ENCODE results near the gene ADAM15. TPM values are rescaled to one million over a fixed set of nuclear protein-coding genes. Genes with fewer than 3 reads are reported as not detected.
A peak's percentile ranks its signal among the peaks of the same experiment; 100 is the strongest.

ADAM15 gene
- total RNA-seq, 1 donor from 2014 or later: 46.0 TPM

DNA sequence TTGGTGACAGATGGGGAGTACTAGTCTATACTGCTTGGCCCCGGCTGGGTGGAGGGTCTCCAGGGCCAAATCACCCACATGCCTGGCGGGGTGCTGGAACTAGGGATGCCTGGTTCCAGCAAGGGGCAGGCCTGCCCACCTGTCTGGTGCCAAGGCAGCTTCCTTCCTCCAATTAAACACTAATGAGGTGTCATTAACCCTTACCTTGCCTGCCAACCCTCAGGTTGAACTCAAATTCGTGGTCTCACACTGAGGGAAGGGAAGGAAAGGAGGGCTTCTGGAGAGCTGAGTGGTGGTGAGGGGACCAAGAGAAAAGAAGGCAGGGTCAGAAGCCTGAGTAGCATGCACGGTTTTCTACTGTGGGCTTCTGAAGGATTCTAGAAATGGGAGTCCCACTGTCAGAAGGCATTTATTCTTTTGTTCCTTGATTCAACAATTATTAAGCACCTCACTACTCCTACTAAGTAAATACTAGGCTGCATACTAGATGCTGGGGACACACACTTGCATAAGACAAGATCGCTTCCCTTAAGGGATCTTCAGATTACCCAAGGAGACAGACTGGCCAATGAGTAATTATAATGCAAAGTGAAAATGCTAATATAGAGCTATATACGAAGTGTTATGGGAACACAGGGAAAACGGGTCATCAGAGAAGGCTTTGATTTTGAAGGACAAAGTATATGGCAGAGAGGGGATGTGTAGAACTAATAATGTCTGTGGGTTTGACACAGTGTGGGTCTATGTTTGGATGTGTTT is 21.6 kb downstream of the ADAM15 start:
- no peak for DNase-seq

DNA sequence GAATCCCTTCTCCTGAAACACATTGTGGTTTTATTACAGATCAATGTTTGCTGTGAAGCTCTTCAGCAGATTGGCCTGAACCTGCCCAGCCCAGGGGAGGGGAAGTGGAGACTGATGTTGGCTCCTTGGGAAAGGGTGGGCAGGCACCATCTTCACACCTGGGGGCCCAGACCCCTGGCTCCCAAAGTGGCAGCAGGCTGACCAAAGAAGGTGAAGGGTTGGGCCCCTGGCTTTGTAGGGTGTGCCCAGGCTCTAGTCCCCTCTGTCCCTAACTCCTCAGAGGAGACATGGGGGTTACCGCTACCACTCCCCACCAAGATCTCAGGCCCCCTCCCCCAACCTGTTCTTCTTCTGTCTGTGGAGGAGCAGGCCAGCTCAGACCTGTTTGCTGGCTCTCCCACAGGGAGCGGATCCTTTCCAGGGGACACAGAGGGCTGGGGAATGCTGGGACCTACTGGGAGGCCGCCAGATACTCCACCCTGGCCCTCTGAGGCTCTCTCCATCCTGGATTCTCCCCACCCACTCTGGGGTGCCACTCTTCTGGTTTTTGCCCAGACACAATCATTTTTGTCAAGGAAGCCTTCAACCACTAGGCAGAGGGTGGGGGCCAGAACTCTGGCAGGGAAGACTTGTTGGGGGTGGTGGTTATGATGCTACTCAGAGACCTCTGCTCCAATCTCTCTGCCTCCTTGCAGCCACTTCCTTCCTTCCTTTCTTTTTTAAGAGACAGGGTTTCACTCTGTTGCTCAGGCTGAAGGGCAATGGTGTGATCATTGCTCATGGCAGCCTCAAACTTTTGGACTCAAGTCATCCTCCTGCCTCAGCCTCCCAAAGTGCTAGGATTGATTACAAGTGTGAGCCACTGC is 22.5 kb downstream of the ADAM15 start:
- no peak for DNase-seq

DNA sequence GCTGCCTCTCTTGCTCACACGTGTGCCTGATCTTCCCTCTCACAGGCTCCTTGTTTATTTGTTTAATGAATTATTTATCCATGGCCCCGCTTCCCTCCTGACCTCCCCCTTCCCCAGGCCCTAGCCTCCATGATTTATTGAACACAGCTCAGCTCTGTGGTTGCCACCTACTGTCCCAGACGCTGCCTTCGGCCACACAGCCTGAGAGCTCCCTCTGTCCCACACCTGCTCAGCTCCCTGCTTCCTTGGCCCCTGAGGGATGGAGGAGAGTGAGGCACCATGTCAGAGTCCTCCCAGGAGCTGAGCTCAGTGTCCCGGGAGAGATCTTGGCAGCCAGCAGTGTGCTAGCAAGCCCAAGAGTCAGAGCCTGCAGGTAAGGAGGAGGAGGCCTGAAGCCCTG is 24.4 kb downstream of the ADAM15 start:
- DNase-seq: no peak

DNA sequence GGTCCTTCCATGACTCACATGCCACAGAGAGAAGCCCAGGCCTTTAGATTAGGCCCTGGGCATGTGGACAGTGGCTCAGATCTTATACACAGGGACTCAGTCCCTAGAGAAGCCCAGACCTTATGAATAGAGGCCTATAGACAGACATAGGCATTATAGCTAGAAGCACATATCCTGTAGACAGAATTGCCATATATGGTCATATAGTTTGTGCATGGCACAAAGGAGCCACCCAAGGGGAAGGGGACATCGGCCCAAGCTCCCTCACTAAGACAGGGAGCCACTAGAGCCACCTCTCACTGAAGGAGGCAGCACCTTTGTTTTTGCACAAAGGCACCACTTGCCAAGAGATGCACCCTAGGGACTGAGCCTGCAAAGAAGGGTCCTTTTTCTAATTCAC is 25.3 kb downstream of the ADAM15 start:
- no peak for DNase-seq

DNA sequence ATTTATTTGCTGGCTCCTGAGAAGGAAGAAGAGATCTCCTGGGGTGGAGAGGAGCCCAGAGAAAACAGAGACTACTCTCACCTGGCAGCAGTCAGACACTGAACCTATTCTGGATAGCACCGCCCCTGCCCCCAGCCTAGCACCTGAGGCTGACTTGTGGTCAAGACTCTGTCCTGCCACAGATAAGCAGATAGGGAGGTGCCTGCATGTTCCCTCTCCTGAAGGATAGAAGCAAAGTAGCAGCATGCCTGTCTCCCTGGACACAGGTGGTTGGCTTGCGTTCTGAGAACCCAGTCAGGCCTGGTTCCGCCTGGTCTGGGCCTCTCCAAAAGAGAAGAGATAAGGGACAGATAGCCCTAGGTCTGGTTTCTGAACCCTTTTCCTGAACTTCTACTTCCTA is 26.2 kb downstream of the ADAM15 start:
- no peak for DNase-seq

DNA sequence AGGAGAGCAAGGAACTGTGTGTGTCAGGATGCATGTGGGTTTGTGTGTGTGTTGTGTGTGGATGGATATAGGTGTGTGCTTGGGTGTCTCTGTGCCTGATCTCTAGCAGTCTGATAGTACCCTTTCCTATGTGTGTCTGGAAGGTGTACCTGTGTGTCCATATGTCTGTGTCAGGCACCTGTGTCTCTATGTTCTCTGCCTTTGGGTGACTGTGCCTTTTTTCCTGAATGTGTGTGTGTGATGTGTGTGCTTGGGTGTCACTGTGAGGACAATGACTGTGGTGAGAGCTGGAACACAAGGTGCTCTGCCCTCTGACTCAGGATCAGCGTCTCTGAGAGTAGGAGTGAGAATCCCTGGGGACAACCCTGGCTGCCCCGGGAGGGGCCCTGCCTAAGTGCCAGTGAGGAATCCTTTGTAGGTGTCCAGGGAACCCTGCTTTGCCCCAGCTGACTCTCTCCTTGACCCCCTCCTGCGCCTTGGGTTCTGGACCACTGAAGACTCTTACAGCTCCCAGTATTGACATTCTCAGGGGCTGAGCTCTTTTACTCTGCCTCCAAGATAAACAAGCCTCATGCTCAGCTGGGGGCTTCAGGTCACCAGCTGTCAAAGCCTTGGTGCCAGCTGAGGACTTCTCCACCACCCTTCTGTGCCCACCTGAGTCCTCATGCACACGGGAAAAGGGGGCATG is 26.8 kb downstream of the ADAM15 start:
- no peak for DNase-seq

DNA sequence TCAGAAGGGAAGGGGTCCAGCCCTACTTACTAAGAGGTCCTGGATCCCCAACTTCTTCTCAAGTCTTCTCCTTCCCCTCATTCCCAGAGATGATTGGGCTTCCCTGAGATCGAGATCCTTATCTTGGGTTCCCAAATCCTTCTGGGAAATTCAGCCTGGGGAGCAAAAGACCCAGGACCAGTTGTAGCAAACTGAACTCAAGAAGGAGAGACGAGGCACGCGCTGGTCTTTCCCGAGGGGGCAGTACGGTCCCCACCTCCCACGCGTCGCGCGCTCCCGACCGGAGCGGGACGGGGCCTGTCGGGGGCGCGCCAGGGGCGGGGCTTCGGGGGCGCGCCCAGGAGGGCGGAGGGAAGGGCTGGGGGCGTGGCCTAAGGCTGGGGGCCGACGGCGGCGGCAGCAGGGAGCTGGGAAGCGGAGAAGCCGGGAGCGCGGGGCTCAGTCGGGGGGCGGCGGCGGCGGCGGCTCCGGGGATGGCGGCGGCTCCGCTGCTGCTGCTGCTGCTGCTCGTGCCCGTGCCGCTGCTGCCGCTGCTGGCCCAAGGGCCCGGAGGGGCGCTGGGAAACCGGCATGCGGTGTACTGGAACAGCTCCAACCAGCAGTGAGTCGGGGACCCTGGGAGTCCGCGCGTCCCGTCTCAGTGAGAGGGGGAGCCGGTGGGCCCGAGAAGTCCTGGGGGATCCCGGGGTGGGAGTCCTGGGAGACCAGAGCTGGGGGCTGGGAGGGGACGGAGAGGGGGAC is 27.5 kb downstream of the ADAM15 start, which contains the start of gene EFNA3:
TSS of gene EFNA3 (plus strand) at position 369 of the 741 bp plus-strand sequence. CDS start at position 474, 105 bp downstream.
- peak; percentile 31 for DNase-seq

DNA sequence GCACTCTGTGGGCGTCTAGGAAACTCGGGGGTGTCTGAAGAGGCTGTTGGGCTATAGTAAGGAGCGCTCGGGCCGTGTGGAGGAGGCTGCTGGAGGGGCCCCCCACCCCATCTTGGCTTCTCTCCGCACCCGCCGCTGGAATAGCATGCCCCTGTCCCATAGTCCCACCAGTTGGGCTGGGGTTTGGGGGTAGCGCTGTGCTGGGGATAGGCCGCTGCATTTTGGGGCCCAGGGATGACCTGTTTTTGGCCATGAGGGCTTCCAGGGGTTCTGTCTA is 28.0 kb downstream of the ADAM15 start:
- no peak for DNase-seq

DNA sequence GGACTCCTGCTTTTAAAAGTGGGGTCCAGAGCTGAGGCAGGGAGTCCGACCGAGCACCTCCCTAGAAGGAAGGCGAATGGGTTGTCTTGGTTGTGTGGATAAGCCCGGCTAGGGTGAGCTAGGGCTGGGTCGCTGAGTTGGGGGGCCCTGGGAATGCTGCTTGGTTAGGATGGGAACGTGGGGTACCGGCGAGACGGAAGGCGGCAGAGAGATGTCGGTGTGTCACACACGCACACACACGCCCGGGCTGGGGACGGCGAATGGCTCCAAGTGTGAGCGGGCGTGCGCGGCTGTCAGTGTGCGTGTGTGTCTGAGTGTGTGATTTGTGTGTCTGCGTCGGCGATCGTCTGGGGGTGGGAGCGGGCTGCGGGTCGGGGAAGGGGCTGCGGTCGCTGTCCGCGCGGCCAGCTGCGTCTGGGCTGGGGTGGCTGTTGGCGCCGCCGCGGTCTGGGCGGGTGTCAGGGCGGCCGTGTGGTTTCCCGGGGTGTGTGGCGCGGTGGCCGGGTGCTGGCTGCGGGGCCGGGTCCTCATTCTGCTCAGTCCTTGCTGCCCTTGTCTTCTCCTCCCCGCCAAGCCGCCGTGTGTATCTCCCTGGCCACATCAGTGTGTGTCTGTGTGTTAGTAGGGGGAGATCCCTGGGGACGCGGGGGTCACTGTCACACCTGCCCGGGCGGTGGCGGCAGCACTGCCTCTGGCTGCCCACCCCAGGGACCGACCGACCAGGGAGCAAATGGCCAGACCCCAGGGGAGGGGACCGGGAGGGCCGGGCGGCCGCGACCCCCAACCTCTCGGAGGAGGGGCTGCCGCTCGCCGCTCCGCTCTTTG is 28.6 kb downstream of the ADAM15 start:
- no peak for DNase-seq

DNA sequence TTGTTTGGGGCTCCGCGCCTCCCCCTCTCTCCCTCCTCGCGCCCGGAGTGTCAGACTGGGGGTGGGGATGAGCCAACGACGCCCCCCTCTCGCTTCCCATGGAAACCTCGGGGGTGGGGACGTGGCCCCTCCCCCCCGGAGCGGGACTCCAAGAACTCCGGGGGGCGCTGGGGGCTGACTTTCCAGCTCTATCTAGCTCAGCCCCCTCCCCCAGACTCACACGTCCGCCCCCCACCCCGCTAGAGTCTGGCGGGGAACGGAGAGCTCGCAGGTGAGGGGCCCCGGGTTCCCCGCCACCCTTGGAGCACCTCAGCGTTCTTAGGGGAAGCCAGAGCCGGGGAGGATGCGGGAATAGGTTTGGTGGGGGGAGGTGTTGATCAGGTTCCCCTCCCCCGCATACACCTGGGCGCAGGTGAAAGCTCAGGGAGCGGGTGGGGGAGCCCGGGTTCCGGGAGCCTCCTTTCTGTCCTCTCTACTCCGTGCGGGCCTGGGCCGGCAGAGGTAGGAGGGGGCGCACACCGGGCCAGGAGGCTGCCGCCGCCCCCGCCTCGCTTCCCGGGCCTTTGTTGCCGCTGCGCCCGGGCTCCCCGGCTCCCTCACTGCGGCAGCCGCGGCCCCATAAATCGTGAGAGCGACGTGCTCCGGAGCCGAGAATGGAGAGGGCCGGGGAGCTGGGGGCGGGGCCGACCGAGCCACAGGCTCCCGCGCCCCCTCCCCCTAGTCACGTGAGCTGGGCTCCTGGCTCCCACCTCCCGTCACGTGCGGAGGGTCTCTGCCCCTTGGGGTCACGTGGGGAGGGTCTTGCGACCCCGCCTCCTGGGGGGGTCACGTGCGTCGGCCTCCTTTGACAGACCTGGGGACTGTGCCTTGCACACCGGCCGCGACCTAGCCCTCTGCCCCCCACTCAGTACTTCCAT is 29.5 kb downstream of the ADAM15 start:
- DNase-seq: peak; percentile 38

DNA sequence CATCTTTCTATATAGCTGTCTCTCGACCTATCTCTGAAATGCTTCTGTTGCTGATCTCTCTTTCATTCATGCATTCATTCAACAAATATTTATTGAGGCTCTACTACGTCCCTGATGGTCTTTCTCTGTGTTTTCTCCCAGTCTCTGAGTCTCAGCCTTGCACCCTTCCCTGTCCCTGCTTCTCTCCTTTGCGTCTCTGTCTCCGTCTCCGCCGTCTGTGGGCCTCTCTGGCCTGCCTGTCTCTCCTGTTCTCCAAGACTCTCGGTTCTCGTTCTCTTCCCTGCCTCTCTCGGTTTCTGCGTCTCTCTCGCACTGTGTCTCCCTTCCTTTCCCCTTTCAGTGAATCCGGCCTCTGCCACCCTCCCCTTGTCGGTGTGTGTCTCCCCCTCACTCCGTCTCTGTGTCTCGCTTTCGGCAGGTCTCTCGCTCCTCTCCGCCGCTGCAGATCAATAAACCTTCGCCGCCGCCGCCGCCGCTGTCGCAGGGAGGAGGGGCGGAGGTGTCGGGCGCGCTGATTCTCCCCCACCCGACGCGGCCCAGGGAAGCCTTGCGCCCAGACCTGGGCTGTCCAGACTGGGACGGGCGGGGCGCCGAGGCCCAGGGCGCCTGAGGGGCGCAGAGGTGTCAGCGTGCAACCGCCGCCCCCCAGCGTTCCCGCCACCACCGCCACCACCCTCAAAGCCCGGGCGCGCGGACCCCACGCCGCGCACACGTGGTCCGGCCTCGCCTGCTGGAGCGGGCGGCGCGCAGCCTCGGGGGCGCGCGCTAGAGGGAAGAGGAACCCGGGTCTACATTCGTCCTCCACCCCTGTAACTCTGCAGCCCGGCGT is 30.6 kb downstream of the ADAM15 start:
- no peak for DNase-seq

DNA sequence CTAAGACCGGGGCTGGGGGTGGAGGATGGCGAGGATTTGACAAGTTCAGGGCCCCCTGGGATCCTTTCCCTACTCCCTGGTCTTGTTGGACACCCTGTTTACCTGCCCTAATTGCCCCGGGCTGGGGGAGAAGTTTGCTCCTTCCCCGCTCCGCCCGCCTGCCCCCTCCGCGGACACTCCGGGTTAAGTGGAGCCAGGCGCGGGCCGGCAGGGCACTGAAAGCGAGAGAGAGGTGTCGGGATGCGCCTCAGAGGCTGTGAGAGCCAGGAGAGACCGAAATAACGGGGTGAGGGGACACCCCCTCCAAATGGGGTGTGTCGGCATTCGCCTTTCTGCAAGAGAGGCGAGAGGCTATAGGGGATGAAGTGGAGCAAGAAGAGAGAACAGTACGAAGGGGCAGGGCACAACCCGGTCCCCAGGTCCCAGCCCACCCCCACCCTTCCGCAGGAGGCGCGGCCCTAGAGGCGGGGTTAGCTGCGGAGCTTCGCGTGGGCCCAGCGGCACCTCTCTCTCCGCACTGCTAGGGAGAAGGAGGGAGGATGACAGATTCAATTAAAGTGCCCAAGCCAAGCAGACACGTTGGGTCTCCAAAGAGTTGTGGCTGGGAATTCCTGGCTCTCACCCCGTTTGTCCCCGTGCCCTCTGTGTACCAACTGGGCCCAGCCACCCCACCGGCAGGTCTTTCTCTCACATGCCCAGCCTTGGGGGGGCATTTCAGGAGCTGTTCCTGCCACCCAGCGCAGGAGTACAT is 31.4 kb downstream of the ADAM15 start:
- no peak for DNase-seq

DNA sequence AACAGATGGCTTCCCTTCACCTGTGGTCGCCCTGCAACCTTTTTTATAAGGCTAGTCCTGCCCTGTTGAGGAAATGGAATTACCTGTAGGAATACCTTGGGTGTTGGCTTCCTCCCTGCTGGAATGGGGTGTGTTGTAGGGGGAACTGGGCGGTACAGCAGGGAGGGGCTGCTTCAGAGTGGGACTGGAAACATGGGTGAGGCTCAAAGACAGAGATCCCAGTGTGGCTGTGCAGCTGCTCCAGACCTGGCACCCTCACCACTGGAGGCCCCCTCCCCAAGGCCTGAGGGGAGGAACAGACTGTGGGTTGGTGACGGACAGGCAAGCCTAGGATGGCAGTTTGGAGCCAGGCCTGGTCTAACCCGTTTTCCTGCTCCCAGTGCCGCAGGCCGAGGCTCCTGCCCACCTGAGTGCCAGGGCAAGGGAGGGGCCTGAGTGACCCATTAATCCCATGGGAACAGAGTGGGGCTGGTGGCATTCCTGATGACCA is 32.0 kb downstream of the ADAM15 start:
- DNase-seq: no peak

DNA sequence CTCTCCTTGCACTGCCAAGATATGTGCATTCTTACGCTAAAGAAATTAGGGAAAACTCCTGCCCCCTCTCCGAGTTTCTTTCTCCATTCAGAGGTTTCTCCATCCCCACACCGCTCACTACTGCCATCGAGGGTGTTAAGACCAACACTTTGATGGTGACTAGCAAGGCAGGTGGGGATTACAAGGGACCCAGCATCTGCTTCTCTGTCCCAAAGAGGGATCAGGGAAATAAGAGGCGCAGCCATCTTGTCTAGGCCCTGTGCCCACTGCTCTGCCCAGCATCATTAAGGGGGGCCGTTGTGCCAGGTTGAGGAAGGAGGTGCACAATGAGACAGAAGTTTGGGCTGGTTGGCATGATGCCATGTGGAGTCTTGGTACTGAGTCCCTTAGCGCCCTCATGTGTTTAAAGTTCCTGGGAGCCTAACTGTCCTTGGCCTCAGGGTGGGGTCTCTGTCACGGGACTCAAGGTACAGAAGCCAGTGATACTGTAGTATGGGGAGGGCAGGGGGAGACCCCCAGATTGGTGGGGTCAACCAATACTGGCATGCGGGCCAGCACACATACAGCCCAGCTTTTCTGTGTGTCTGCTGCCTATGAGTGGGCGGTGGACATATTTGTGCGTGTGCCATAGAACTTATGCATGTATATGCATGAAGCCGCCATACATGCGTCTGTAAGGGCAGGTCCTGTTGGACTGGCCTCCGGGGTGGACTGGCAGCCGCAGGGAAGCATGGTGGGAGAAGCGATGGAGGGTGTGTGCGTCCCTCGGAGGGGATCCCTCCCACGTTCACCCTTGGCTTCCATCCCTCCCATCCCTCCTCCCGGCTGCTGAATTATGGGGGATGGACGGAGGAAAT is 33.0 kb downstream of the ADAM15 start:
- no peak for DNase-seq

DNA sequence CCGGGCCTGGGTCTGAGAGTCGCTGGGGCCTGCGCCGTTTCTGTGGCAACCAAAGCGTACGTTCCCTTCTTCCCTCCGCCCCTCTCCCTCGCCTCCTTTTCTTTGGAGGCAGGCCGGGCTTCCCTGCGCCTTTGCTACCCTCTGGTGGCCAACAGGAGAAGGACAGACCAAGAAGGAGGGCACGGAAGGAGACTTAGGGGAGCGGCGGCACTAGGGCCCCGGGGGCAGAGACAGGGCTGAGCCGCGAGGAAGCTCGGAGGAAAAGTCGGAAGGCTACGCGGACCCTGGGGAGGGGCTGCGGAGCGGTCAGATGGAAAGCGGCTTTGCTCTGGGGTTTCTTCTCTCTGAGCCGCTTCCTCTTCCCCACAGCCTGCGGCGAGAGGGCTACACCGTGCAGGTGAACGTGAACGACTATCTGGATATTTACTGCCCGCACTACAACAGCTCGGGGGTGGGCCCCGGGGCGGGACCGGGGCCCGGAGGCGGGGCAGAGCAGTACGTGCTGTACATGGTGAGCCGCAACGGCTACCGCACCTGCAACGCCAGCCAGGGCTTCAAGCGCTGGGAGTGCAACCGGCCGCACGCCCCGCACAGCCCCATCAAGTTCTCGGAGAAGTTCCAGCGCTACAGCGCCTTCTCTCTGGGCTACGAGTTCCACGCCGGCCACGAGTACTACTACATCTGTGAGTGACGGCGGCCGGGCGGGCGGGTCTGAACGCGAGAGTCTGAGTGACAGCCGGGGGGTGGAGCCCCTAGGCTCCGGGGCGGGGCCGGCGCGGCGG is 33.8 kb downstream of the ADAM15 start:
- peak; percentile 94 for DNase-seq

DNA sequence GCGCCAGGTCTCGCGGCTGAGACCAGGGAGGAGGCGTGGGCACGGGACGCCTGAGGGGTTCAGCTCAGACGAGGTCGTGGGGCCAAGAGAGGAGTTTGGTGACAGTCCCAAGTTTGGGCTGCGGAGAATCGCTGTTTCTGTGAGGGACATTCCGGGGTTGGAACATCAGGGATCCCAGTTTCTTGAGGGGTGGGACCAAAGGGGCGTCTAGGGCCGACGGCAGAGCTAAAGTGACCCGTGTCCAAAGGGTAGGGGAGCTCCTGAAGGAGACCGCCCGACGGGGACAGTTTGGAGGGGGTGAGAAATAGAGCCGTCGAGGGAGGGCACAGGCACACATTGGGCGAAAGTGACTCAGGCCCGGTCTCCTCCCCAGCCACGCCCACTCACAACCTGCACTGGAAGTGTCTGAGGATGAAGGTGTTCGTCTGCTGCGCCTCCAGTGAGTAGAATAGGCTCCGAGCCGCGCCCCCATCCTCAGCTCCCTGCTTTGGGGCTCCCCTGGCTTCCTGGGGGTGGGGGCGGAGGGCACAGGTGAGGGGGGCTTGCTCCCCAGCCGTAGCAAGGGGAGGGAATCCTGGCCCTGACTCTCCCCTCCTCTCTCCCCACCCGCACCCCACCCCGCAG is 34.5 kb downstream of the ADAM15 start:
- DNase-seq: no peak

Data from skin of body (tissue), 2 donors.